ENCODE results near the gene CNBP.

Gene CNBP

GRCh38 chr3:129120254-129121004 lies 63.3 kb downstream of the CNBP start:
- Histone ChIP-seq H3K4me2 (ENCODE audit: low read depth, low read length, poor library complexity, severe bottlenecking) (peak overlapping the region; percentile 77), H3K9ac (ENCODE audit: low read depth, low read length, poor library complexity, severe bottlenecking) (peak overlapping the region; percentile 87), H3K27me3 (ENCODE audit: insufficient read depth, low read length, poor library complexity, severe bottlenecking) (no peaks in the 10 kb centered on the region), H3K4me3 (ENCODE audit: low read length, poor library complexity, severe bottlenecking) (peak overlapping the region; percentile 80), H3K36me3 (ENCODE audit: insufficient read depth, low read length) (no peaks in the 10 kb centered on the region), H3F3A (ENCODE audit: low read depth) (peaks cover 15% of the 10 kb centered on the region), H3K9me3 (ENCODE audit: insufficient read depth, low read depth, low read length) (no peaks in the 10 kb centered on the region), H3K79me2 (ENCODE audit: insufficient read depth, low read length) (peaks cover 40% of the 10 kb centered on the region), H4K20me1 (ENCODE audit: insufficient read depth, low read length, poor library complexity, severe bottlenecking) (peaks cover 5% of the 10 kb centered on the region), H2AFZ (ENCODE audit: low read length) (0 out of 2 replicates have a peak overlapping the region, but pooled peaks have one; percentile 57), H3K4me1 (ENCODE audit: insufficient read depth, low read length, poor library complexity, severe bottlenecking) (peaks cover 56% of the 10 kb centered on the region), H3K9me2 (replicated peaks; ENCODE audit: low read depth, low read length) (no peaks in the 10 kb centered on the region)
- TF ChIP-seq EZH2phosphoT487 (IDR thresholded peaks at IDR 0.05; ENCODE audit: borderline replicate concordance) = no peak
- peak; percentile 22; the same call in 1 of the 2 replicates for TF ChIP-seq CTCF (conservative IDR thresholded peaks at IDR 0.05; ENCODE audit: low read length)

DNA sequence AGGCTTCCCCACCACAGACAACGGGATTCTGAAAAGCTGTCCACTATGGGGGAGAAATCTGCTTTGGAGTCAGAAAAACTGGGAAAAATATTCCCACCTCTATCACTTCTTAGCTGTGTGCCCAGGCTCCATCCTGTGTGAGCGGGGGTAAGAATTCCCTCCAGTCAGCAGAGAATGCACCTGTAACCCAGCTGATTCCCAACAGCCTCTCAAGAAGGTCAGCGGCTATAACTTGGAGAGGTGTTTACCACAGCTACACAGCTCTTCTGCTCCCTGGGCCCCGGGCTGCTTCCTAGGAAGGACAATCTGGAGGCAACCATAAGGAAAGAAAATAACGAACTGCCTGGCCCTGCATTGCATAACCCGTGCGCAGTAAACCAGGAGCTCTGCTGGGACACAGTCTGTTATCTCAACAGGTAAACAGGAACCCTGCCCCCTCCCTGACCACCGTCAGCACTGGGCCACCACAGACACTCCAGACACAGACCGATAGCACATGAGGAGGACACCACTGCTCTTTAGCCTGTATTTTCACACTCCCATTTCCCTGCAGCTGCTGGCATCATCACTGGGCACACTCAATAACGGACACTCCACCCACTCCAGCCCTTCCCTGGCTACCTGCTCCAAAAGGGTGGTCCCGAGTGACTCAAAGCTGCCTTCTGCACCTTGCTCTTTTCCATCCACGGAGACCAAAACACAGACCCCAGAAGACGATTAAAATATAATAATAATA lies 64.2 kb downstream of the CNBP start:
- H3K79me2 ChIP-seq (ENCODE audit: insufficient read depth, low read length) = peaks cover 40% of the 10 kb centered on the region
- H4K20me1 ChIP-seq (ENCODE audit: insufficient read depth, low read length, poor library complexity, severe bottlenecking) = peaks cover 5% of the 10 kb centered on the region
- H3K36me3 ChIP-seq (ENCODE audit: insufficient read depth, low read length) = no peaks in the 10 kb centered on the region
- no peaks in the 10 kb centered on the region for H3K27me3 ChIP-seq (ENCODE audit: insufficient read depth, low read length, poor library complexity, severe bottlenecking)
- H3K9me3 ChIP-seq (ENCODE audit: insufficient read depth, low read depth, low read length) = no peaks in the 10 kb centered on the region
- H3K4me3 ChIP-seq (ENCODE audit: low read length, poor library complexity, severe bottlenecking) = peak overlapping the region; percentile 80
- no peak overlapping the region for H2AFZ ChIP-seq (ENCODE audit: low read length)
- peaks cover 15% of the 10 kb centered on the region for H3F3A ChIP-seq (ENCODE audit: low read depth)
- peaks cover 58% of the 10 kb centered on the region for H3K4me1 ChIP-seq (ENCODE audit: insufficient read depth, low read length, poor library complexity, severe bottlenecking)
- TF ChIP-seq EZH2phosphoT487 (IDR thresholded peaks at IDR 0.05; ENCODE audit: borderline replicate concordance) = no peak
- TF ChIP-seq CTCF (conservative IDR thresholded peaks at IDR 0.05; ENCODE audit: low read length) = no peak
- H3K4me2 ChIP-seq (ENCODE audit: low read depth, low read length, poor library complexity, severe bottlenecking) = peak overlapping the region; percentile 77
- H3K9me2 ChIP-seq (replicated peaks; ENCODE audit: low read depth, low read length) = no peaks in the 10 kb centered on the region
- peak overlapping the region; percentile 72 for H3K9ac ChIP-seq (ENCODE audit: low read depth, low read length, poor library complexity, severe bottlenecking)

DNA sequence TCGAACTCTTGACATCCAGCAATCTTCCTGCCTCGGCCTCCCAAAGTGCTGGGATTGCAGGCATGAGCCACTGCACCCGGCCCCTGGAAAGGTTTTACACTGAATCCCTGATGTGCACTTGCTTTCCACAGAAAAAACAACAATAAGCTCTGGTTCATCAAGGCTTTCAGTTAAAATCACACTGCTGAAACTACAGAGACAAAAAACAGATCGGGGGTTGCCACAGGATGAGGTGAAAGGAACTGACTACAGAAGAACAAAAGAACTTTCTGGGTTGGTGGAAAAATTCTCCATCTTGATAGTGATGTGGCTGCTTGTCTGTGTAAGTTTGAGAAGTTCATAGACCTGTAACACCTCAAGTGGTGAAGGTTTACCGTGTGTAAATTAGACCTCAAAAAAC lies 65.0 kb downstream of the CNBP start:
- no peaks in the 10 kb centered on the region for H3K9me2 ChIP-seq (replicated peaks; ENCODE audit: low read depth, low read length)
- H3F3A ChIP-seq (ENCODE audit: low read depth) = peaks cover 14% of the 10 kb centered on the region
- H3K4me1 ChIP-seq (ENCODE audit: insufficient read depth, low read length, poor library complexity, severe bottlenecking) = peaks cover 64% of the 10 kb centered on the region
- peak overlapping the region; percentile 72 for H3K9ac ChIP-seq (ENCODE audit: low read depth, low read length, poor library complexity, severe bottlenecking)
- no peaks in the 10 kb centered on the region for H3K9me3 ChIP-seq (ENCODE audit: insufficient read depth, low read depth, low read length)
- peak overlapping the region; percentile 80 for H3K4me3 ChIP-seq (ENCODE audit: low read length, poor library complexity, severe bottlenecking)
- TF ChIP-seq CTCF (conservative IDR thresholded peaks at IDR 0.05; ENCODE audit: low read length) (no peak), EZH2phosphoT487 (IDR thresholded peaks at IDR 0.05; ENCODE audit: borderline replicate concordance) (no peak)
- H4K20me1 ChIP-seq (ENCODE audit: insufficient read depth, low read length, poor library complexity, severe bottlenecking) = peaks cover 5% of the 10 kb centered on the region
- H2AFZ ChIP-seq (ENCODE audit: low read length) = no peak overlapping the region
- H3K36me3 ChIP-seq (ENCODE audit: insufficient read depth, low read length) = no peaks in the 10 kb centered on the region
- H3K4me2 ChIP-seq (ENCODE audit: low read depth, low read length, poor library complexity, severe bottlenecking) = peak overlapping the region; percentile 77
- H3K27me3 ChIP-seq (ENCODE audit: insufficient read depth, low read length, poor library complexity, severe bottlenecking) = no peaks in the 10 kb centered on the region
- peaks cover 48% of the 10 kb centered on the region for H3K79me2 ChIP-seq (ENCODE audit: insufficient read depth, low read length)

All from Loucy (cell line).